NT2/D1 (cell line): ENCODE data around the gene MAGI1.

ENCODE experiments used
- DNase-seq: peaks from one replicate; pipeline ENCODE4 v3.0.0-alpha.2; 2011; ENCODE audit warnings: low read depth, low spot score
- H3K27me3 ChIP-seq: 2 replicates; pipeline ENCODE4 v1.6.0; 2011; ENCODE audit warnings: mild to moderate bottlenecking; ENCODE audit not compliant: insufficient read length, insufficient read depth
- H3K36me3 ChIP-seq: 2 replicates; pipeline ENCODE4 v1.6.1; 2011; ENCODE audit warnings: mild to moderate bottlenecking, low read length, mixed read lengths; ENCODE audit not compliant: insufficient read depth, insufficient read length
- H3K4me1 ChIP-seq: 2 replicates; pipeline ENCODE4 v1.5.1; 2011; ENCODE audit not compliant: insufficient read depth, insufficient read length
- H3K4me3 ChIP-seq: 2 replicates; pipeline ENCODE4 v1.5.1; 2011; ENCODE audit warnings: low read depth; ENCODE audit not compliant: insufficient read length
- H3K9ac ChIP-seq: 2 replicates; pipeline ENCODE4 v1.6.0; 2011; ENCODE audit warnings: low read depth; ENCODE audit not compliant: insufficient read length
- H3K9me3 ChIP-seq: 2 replicates; pipeline ENCODE4 v1.5.1; 2011; ENCODE audit warnings: mild to moderate bottlenecking, low read length; ENCODE audit not compliant: insufficient read depth
- SUZ12 ChIP-seq: IDR thresholded peaks from 2 replicates; pipeline ENCODE4 v1.6.1; 2011; ENCODE audit not compliant: insufficient read length, insufficient read depth; ENCODE audit errors: extremely low read depth
- YY1 ChIP-seq: IDR thresholded peaks from 2 replicates; pipeline ENCODE4 v1.6.1; 2011; ENCODE audit not compliant: insufficient read length, insufficient read depth
- ZNF274 ChIP-seq: IDR thresholded peaks from 2 replicates; pipeline ENCODE4 v1.6.1; 2011; ENCODE audit warnings: mild to moderate bottlenecking, low read depth, low read length

MAGI1 gene

DNA sequence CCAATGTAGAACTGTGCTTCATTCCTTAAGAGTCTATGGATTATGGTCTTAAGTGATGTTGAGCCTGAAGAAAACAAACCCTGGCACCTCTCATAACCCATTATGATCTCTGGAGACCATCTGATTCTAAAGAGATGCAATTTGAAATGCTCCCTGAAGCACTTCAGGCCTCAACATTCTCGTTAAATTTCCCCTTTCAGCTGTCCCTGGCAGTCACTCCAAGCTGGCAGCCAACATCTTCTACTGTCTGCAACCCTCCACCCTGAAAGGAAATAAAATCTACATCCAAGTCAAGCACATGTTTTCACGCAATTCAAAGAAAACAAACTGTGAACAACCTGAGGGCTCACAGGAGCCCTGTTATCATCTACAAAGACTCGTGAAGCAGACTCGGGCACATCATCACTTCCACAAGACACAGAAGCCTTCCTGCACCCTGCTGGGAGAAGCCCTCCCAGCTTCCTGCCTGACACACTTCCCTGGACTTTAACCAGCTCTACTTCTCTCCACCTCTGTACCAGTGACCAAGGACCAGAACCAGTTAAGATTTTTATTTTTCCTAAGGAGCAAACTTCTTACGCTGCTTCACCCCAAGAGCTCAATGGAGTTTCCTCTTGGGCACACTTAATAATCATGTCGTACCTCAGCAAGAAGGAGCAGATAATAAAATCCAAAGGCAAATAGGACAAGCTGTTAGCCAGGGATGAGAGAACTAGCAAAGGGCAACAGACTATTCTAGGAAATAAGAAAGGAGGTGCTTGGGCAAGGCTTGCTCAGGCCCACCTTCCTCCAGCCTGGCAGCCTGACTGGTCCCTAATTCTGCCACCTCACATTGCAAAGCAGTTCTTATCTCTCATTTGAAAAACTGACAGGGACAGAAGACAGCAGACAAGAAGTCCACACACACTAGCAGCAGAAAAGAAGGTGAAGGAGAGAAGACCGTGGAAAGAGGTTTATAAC lies 67.1 kb downstream of the MAGI1 start:
- no peak overlapping the region for H3K9ac ChIP-seq
- H3K9me3 ChIP-seq, result no peaks in the 10 kb centered on the region
- peaks cover 3% of the 10 kb centered on the region for H3K4me1 ChIP-seq
- TF ChIP-seq YY1 (no peak), ZNF274 (no peak), SUZ12 (no peak)
- H3K4me3 ChIP-seq, result no peak overlapping the region
- H3K27me3 ChIP-seq, result no peaks in the 10 kb centered on the region
- DNase-seq, result no peak
- H3K36me3 ChIP-seq, result no peaks in the 10 kb centered on the region

DNA sequence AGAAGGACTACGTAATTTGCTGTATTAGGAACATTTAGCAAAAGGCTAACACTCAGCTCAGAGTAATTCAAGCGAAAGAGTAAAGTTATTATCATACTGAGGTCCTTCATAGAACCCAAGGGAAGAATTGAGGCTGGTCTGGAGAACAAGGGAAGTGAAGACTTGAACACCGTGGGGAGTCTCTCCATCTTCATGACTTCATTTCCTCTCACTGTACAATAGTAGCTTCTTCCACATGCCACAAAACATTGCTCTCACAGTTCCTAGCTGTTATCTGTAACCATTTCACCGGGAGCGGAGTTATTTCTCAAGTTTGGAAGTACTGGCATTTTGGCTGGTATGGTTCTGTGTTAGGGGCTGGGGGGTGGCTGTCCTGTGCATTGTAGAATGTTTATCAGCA lies 69.7 kb downstream of the MAGI1 start:
- Histone ChIP-seq H3K27me3 (no peaks in the 10 kb centered on the region), H3K9ac (no peak overlapping the region), H3K9me3 (no peaks in the 10 kb centered on the region), H3K36me3 (no peaks in the 10 kb centered on the region), H3K4me1 (peaks cover 3% of the 10 kb centered on the region), H3K4me3 (no peak overlapping the region)
- no peak for DNase-seq
- no peak for TF ChIP-seq YY1
- no peak for TF ChIP-seq ZNF274
- TF ChIP-seq SUZ12, result no peak

DNA sequence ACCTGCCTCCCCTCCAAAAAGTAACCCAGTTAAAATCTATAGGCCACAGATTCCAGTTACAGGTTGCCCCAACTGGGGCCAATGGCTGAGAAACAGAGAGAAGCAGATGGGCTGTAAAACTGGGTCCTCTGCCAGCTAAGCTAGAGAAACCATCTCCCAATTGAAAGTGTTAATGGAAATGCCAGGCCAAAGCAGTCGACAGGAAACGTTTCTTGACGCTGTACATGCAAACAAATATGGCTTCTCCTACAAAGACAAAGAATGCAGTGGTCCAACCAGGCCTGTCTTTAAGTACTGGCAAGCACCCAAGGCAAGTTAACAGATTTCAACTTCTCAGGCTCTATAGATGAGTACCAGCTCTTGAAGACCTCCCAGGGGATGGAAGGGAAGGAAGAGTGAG lies 71.3 kb downstream of the MAGI1 start:
- Histone ChIP-seq H3K9ac (no peak overlapping the region), H3K4me1 (peaks cover 3% of the 10 kb centered on the region), H3K27me3 (no peaks in the 10 kb centered on the region), H3K36me3 (no peaks in the 10 kb centered on the region), H3K4me3 (no peak overlapping the region), H3K9me3 (no peaks in the 10 kb centered on the region)
- TF ChIP-seq ZNF274 (no peak), YY1 (no peak), SUZ12 (no peak)
- no peak for DNase-seq

GRCh38 chr3:65964838-65965237 lies 73.9 kb downstream of the MAGI1 start:
- DNase-seq, result no peak
- no peak for TF ChIP-seq YY1
- no peak for TF ChIP-seq SUZ12
- TF ChIP-seq ZNF274, result no peak
- H3K9me3 ChIP-seq, result no peaks in the 10 kb centered on the region
- H3K27me3 ChIP-seq, result no peaks in the 10 kb centered on the region
- no peak overlapping the region for H3K9ac ChIP-seq
- H3K4me3 ChIP-seq, result no peak overlapping the region
- no peaks in the 10 kb centered on the region for H3K36me3 ChIP-seq
- peaks cover 3% of the 10 kb centered on the region for H3K4me1 ChIP-seq

- no peak for TF ChIP-seq SUZ12
- TF ChIP-seq ZNF274, result no peak
- TF ChIP-seq YY1, result no peak
- Histone ChIP-seq H3K27me3 (no peaks in the 10 kb centered on the region), H3K36me3 (no peaks in the 10 kb centered on the region), H3K4me3 (no peak overlapping the region), H3K9ac (no peak overlapping the region), H3K4me1 (peaks cover under 1% of the 10 kb centered on the region), H3K9me3 (no peaks in the 10 kb centered on the region)
- no peak for DNase-seq
These were observed 74.7 kb downstream of the MAGI1 start for GRCh38 chr3:65963787-65964677.

- no peak overlapping the region for H3K4me3 ChIP-seq
- no peaks in the 10 kb centered on the region for H3K27me3 ChIP-seq
- no peaks in the 10 kb centered on the region for H3K4me1 ChIP-seq
- TF ChIP-seq SUZ12 (no peak), ZNF274 (no peak), YY1 (no peak)
- H3K36me3 ChIP-seq, result no peaks in the 10 kb centered on the region
- DNase-seq, result no peak
- no peaks in the 10 kb centered on the region for H3K9me3 ChIP-seq
- H3K9ac ChIP-seq, result no peak overlapping the region
These were observed 77.0 kb downstream of the MAGI1 start for GRCh38 chr3:65961733-65962132.

DNA sequence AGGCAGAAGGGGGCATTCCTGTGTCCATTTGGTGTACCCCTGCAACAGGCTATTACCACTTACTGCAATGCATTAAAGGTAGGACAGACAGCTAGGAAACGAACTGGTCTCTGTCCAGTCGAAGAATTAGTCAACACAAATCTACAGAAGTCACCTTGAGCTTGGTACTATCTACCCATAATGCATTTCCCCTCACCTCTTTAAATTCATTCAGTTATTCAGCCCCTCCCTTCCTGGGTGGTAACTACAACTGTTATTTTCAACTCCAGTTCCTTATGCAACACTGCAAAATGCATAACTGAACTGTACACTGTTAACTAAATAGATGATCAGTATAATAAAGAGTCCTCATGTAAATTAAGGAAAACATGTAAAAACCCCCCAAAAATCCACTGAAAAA lies 77.6 kb downstream of the MAGI1 start:
- Histone ChIP-seq H3K36me3 (no peaks in the 10 kb centered on the region), H3K4me3 (no peak overlapping the region), H3K9me3 (no peaks in the 10 kb centered on the region), H3K27me3 (no peaks in the 10 kb centered on the region), H3K4me1 (no peaks in the 10 kb centered on the region), H3K9ac (no peak overlapping the region)
- TF ChIP-seq SUZ12, result no peak
- no peak for TF ChIP-seq YY1
- TF ChIP-seq ZNF274, result no peak
- no peak for DNase-seq
